IPS DF 19.7 (cell line): ENCODE measurements around the gene CALD1.
A peak's percentile ranks its signal among the peaks of the same experiment; 100 is the strongest.

ENCODE experiments used
- DNase-seq: peaks from one replicate; pipeline ENCODE4 v3.0.0-alpha.2; 2013; ENCODE audit warnings: low read depth, low spot score

CALD1 gene

DNA sequence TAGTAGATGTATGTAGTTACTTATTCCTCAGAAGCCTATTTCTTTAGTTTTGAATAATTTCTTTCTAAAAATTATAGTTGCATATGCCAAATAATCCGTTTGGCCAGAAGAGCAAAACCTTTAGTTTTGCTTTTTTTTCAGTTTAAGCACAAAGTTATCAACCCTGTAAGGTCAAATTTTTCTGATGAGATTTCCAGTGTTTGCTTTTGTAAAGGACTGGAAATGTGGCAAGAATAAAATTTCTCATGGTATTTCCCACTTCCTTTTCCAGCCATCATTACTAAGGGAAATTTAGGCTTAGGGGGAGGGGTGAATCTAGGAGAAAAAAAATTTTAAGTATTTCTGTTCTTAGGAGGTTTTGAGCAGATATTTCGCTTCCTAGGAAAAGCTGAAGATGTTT, 7.6 kb downstream of the CALD1 start:
- DNase-seq: no peak

DNA sequence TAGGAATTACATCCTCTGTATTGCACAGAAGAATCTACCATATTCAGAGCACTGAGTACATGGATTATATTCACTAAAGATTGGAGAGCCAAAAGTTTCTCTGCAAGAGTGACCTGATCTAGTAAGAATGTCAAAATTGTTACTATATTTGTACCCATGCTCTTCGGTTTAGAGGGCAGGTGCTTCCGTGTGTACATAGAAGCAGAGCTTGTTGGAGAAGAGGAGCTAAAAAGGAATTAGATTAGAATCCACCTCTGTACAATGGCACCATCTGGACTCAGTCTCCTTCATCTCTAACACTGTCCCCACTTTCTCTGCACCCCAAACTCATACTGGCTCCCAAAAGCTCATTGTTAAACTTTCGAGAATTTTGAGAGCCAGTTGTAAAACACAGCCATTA, 8.3 kb downstream of the CALD1 start:
- DNase-seq: no peak

- DNase-seq: no peak
These were observed 8.8 kb downstream of the CALD1 start for GRCh38 chr7:134788191-134788590.

DNA sequence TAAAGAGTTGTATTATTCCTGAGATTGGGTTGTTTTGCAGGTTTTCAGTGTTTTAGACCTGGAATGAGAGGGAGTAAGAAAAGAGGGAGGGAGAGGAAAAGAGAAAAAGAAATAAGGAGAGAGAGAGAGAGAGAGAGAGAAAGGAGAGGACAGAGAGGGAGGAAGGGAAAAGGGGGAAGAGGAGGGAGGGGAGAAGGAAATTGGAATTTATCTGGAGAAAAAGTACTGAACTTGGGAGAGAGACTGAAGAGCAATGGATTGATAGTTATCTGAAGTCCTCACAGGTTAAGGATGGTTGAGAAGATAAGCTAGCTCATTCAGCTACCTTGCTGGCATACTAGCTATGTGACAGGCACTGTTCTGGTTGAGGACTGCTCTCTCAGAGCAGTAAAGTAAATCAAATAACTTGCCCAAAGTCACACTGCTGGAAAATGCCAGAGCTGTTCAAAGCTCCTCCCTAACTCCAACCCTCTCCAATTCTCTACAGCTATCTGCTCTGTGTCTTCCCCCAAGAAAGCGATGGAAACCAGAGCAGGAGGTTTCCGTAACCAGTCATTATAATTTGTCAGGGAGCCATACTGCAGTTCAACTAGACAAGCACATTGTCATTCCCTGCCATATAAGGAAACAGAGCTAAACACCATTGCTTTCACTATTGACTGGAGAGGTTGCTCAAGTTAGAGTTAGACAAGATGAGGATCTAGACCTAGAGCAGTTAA, 10.7 kb downstream of the CALD1 start:
- no peak for DNase-seq

GRCh38 chr7:134792968-134793367, 13.5 kb downstream of the CALD1 start:
- no peak for DNase-seq

GRCh38 chr7:134795231-134795630, 15.8 kb downstream of the CALD1 start:
- DNase-seq: no peak

DNA sequence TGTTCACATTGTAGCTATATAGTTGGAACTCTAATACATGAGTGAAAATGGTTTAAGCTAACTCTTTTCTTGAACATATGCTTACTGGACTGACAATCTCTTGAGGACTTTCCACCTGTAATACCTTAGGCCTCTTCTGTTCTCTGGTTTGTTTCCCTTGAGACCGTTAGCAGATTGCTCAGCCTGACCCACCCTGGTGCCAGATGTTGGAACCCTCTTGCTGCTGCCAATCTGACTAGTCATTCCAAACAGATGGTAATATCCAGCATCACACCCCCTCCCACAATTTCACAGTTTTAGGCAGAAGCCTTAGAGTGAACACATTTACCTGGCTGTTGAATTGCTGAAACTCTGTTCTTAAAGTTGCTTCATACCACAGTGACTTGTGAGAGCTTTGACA, 18.7 kb downstream of the CALD1 start:
- no peak for DNase-seq

DNA sequence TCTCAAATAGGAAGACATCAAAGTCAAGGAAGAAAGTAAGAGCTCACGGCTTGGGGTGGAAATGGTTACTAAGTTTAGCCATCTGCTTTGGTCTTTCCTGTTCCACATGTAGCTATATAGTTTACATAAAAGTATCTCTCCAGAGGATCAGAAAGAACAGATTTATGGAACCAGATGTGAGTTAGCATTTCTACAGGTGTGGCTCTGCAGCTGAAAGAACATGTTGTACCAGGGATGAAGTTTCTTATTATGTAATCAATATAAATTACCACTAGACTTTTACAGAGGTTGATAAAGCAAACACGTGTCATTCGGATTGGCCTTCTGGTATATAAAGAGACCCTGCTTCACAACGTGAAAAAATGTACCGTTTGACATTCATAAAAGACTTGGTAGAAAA, 19.9 kb downstream of the CALD1 start:
- no peak for DNase-seq

DNA sequence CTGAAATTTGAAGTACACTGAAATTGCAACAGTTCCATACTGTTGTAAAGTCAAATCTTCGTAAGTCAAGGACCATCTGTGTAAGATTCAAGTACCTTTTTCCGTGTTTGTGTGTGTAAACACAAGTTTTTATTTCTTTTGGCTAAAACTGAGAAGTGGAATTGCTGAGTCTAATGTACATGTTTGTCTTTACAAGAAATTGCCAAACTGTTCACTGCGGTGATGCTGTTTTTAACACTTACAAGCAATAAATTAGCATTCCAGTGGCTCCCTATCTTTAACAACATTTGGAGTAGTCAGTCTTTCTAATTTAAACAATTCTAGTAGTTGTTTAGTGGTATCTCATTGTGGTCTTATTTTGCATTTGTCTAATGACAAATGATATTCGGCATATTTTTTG, 23.3 kb downstream of the CALD1 start:
- no peak for DNase-seq

DNA sequence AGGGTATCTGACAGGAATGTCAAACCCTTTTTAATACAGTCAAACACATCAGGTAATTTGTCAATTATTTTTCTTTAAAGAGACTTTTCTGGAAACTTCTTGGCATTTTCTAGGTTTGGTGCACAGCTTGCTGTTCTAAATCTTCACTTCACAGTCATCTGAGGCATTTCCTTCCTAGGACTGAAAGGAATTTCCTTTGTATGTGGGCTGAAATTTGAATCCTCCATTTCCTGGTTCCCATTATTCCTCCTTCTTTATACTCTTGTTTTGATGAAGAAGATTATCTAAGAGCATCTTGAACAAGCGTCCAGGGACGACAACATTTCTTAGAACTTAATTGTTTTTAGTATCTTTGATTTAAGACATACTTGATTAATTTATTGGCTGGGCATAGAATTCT, 24.9 kb downstream of the CALD1 start:
- peak; percentile 23 for DNase-seq

DNA sequence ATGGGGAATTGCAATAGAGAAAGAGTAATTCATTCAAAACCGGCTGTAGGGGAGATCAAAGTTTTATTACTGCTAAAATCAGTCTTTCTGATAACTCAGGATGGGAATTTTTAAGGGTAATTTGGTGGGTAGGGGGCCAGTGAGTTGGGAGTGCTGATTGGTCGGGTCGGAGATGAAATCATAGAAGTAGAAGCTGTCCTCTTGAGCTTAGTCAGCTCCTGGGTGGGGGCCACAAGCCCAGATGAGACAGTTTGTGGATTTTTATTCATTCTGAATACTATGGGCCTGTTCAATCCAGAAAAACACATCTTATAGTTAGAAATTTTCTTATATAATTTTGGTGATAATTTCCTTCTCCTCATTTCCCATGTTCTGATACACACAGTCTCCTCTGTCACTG, 25.4 kb downstream of the CALD1 start:
- DNase-seq: no peak

- no peak for DNase-seq
These were observed 26.8 kb downstream of the CALD1 start for GRCh38 chr7:134806197-134806596.

GRCh38 chr7:134809616-134810015, 30.2 kb downstream of the CALD1 start:
- no peak for DNase-seq

DNA sequence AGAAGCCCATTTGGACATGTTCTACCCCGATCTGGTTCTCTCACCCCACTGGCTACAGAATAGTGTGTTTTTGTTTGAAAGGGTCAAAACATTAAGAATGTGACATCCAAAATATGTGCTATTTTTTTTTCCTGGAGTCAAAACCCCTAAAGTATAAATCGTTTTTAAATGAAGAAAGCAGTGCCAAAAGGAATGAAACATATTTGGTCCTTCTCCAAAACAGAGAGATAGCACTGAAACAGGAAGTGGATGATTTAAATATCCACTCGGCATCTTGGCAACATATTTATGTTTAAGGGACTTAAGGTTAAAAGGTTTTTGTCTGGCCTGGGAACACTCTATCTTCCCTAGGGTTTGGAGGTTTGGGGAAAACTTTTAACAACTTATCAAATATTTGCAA, 32.3 kb downstream of the CALD1 start:
- DNase-seq: no peak

GRCh38 chr7:134813663-134814396, 34.4 kb downstream of the CALD1 start:
- no peak for DNase-seq

DNA sequence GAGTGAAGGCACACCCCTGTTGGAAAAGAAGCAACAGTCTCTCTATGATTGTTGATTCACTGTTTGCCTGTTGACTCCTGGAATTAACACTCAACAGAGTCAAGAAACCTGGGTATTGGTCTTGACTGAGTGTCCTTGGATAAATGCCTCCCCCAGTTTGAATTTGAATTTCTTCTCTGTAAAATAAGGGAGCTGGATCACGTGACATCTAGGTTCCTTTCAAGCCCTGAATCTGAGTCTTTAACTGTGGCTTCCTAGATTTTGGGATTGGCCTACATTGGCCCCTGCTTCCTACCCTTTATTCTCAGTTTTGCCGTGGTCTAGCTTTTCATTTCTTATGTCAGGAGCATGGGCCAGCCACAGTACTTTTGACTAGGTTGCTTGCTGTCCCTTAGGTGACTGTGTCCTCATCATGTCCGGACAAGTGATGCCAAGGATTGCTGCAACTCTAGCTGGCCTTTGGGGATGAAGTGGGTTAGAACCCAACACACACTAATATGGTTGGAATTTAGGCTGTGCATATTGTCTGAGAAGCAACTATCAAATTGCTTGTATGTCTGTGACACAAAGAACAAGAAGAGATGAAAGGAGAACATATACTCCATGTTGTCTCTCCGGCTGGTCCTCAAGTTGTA, 35.4 kb downstream of the CALD1 start:
- no peak for DNase-seq

GRCh38 chr7:134818613-134819345, 39.3 kb downstream of the CALD1 start:
- DNase-seq: no peak

- no peak for DNase-seq
These were observed 40.0 kb downstream of the CALD1 start for GRCh38 chr7:134819401-134819800.

GRCh38 chr7:134820295-134820694, 40.9 kb downstream of the CALD1 start:
- no peak for DNase-seq

GRCh38 chr7:134820778-134821177, 41.3 kb downstream of the CALD1 start:
- DNase-seq: no peak

DNA sequence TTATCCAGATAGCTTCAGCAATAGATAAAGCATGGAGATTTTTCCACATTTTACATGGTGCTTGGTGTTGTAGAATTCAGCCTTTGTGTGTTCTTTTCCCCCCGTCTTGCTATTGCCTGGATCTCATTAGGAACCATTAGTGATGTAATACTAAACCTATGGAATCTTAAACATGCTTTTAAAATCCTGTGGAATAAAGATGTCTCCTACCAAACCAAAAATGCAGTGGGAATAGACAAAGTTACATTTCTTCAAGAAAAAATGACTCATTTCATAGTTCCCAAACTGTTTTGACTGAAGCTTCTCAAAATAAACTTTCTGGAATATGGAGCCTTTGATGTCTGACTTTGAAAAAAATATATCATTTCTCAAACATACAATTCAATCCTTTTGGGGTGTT, 44.0 kb downstream of the CALD1 start:
- no peak for DNase-seq

GRCh38 chr7:134825666-134826065, 46.2 kb downstream of the CALD1 start:
- no peak for DNase-seq
